WERI-Rb-1 (cell line): ENCODE measurements around the gene BACH1.
"Not testable (repeated sequence)": the region's sequence is repeated elsewhere in the genome, so short reads cannot be mapped to it uniquely, and the experiment has no call there.

Experiments
- DNase-seq: peaks from one replicate; pipeline ENCODE4 v3.0.0-alpha.2; 2020
- H3K27ac ChIP-seq: fragments of 250-450 bp; sonication (Bioruptor Pico); 2 replicates; pipeline ENCODE4 v1.5.1; 2020; ENCODE audit warnings: mild to moderate bottlenecking, moderate library complexity
- H3K27me3 ChIP-seq: fragments of 250-450 bp; sonication (Bioruptor Pico); 2 replicates; pipeline ENCODE4 v1.5.1; 2021; ENCODE audit warnings: mild to moderate bottlenecking, low read depth, moderate library complexity; ENCODE audit not compliant: insufficient read depth, severe bottlenecking
- H3K36me3 ChIP-seq: fragments of 250-450 bp; sonication (Bioruptor Pico); 2 replicates; pipeline ENCODE4 v1.5.1; 2020; ENCODE audit warnings: mild to moderate bottlenecking, moderate library complexity
- H3K4me3 ChIP-seq: 2 replicates; pipeline ENCODE4 v1.5.1; 2011; ENCODE audit warnings: low read depth, mild to moderate bottlenecking, control low read depth, low read length
- H3K9me3 ChIP-seq: fragments of 250-450 bp; sonication (Bioruptor Pico); 2 replicates; pipeline ENCODE4 v1.5.1; 2021; ENCODE audit warnings: mild to moderate bottlenecking, moderate library complexity; ENCODE audit not compliant: severe bottlenecking
- CTCF ChIP-seq: IDR thresholded peaks from 2 replicates; pipeline ENCODE4 v1.5.1; 2011; ENCODE audit warnings: low read depth, mild to moderate bottlenecking, control low read depth, inconsistent platforms, low read length

BACH1 gene

GRCh38 chr21:29351691-29352090, 53.0 kb downstream of the BACH1 start:
- no peak for TF ChIP-seq CTCF
- Histone ChIP-seq H3K36me3 (peaks cover 45% of the 10 kb centered on the region), H3K27ac (no peak overlapping the region), H3K4me3 (no peak overlapping the region), H3K27me3 (no peaks in the 10 kb centered on the region), H3K9me3 (peaks cover 25% of the 10 kb centered on the region)
- no peak for DNase-seq

- DNase-seq, H3K4me3 ChIP-seq, H3K27ac ChIP-seq, H3K27me3 ChIP-seq: not testable (repeated sequence)
- Histone ChIP-seq H3K9me3 (peaks cover 25% of the 10 kb centered on the region), H3K36me3 (peaks cover 52% of the 10 kb centered on the region)
Observed at GRCh38 chr21:29355043-29355710, 56.5 kb downstream of the BACH1 start.

DNA sequence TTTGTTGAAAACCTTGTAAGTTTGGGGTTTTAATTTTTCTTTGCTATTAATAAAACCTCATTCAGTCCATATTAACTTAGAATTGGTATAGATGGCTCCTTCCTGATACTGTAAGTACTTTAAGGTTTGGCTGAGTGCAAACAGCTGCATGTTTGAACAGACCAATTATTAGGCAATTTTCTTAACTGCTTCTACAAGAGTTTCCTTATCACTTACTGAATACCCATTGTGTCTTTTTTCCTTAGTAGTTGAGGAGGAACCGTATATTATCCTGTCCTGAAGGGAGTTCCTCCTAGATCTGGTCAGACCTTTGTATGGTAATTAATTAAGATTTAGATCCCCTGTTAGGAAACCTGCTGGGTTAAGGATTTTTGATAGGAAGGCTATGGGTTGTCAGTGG, 57.6 kb downstream of the BACH1 start:
- H3K27me3 ChIP-seq, H3K27ac ChIP-seq, DNase-seq, H3K4me3 ChIP-seq: not testable (repeated sequence)
- Histone ChIP-seq H3K36me3 (peaks cover 48% of the 10 kb centered on the region), H3K9me3 (peaks cover 25% of the 10 kb centered on the region)

- not testable (repeated sequence) for DNase-seq, H3K27me3 ChIP-seq, H3K4me3 ChIP-seq, H3K27ac ChIP-seq
- peaks cover 47% of the 10 kb centered on the region for H3K36me3 ChIP-seq
- peaks cover 25% of the 10 kb centered on the region for H3K9me3 ChIP-seq
Observed at GRCh38 chr21:29356810-29357209, 58.1 kb downstream of the BACH1 start.

- Histone ChIP-seq H3K36me3 (peaks cover 44% of the 10 kb centered on the region), H3K27ac (no peak overlapping the region), H3K27me3 (no peaks in the 10 kb centered on the region), H3K4me3 (no peak overlapping the region), H3K9me3 (peaks cover 20% of the 10 kb centered on the region)
- no peak for DNase-seq
- no peak for TF ChIP-seq CTCF
Observed at GRCh38 chr21:29359718-29360117, 61.0 kb downstream of the BACH1 start.

- H3K27me3 ChIP-seq, result no peaks in the 10 kb centered on the region
- H3K36me3 ChIP-seq, result peaks cover 36% of the 10 kb centered on the region
- TF ChIP-seq CTCF, result peak; percentile 59
- no peak overlapping the region for H3K4me3 ChIP-seq
- H3K9me3 ChIP-seq, result peaks cover 7% of the 10 kb centered on the region
- DNase-seq, result no peak
- no peak overlapping the region for H3K27ac ChIP-seq
Observed at GRCh38 chr21:29360799-29361765, 62.4 kb downstream of the BACH1 start.

- peaks cover 11% of the 10 kb centered on the region for H3K9me3 ChIP-seq
- no peaks in the 10 kb centered on the region for H3K27me3 ChIP-seq
- TF ChIP-seq CTCF, result no peak
- DNase-seq, result no peak
- no peak overlapping the region for H3K27ac ChIP-seq
- H3K4me3 ChIP-seq, result no peak overlapping the region
- peaks cover 41% of the 10 kb centered on the region for H3K36me3 ChIP-seq
Observed at GRCh38 chr21:29362758-29363157, 64.0 kb downstream of the BACH1 start.
